OCI-LY1 (cell line): Measurements from ENCODE around the gene CHCHD10.

ENCODE experiments used
- CTCF ChIP-seq: fragments of 200-600 bp; sonication (generic), shearing (Covaris generic); IDR thresholded peaks from 2 replicates; pipeline ENCODE4 v1.5.1; 2017; ENCODE audit warnings: mild to moderate bottlenecking, antibody characterized with exemption, low read length, moderate library complexity, mixed read lengths
- EZH2 ChIP-seq: fragments of 200-600 bp; sonication (generic), shearing (Covaris generic); IDR thresholded peaks from 2 replicates; pipeline ENCODE4 v1.8.0; 2017; ENCODE audit warnings: borderline replicate concordance, mixed run types, mild to moderate bottlenecking, antibody characterized with exemption, low read length, moderate library complexity, mixed read lengths

GRCh38 chr22:23753385-23753784 lies 14.4 kb downstream of the CHCHD10 start:
- TF ChIP-seq CTCF (no peak), EZH2 (no peak)
